GM19240 (cell line): ENCODE measurements around the gene MIEF2.
A peak's percentile ranks its signal among the peaks of the same experiment; 100 is the strongest.
"Not testable (repeated sequence)": the region's sequence is repeated elsewhere in the genome, so short reads cannot be mapped to it uniquely, and the experiment has no call there.

Experiments
- DNase-seq: peaks from one replicate; pipeline ENCODE4 v3.0.0; 2011; ENCODE audit warnings: low spot score; ENCODE audit not compliant: insufficient read length

Gene MIEF2

DNA sequence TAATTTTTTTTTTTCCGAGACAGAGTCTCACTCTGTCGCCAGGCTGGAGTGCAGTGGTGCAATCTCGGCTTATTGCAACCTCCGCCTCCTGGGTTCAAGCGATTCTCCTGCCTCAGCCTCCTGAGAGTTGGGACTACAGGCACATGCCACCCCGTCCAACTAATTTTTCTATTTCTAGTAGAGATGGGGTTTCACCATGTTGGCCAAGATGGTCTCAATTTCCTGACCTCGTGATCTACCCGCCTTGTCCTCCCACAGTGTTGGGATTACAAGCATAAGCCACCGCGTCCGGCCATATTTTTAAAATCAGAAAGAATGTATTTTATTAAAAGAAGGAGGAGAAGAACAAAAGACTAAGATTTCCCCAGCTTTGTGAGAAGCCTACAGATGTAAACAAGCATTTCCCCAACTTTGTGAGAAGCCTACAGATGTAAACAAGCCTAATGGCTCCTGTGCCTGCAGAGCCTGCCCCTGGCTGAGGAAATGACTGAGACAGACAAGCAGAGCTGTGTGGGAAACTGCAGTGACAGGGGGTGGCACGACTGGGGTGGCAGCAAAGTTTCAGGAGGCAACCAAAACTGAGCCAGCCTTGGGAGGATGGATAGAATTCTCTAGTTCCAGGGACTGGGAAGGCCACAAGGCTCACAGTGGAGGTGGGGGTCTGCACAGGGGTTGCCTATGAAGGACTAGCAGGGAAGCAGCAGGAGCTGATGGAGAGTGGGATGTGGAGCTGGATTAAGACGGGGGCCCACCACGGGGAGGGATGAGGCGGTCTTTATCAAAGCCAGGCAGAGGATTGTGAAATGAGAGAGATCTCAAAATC lies 31.5 kb downstream of the MIEF2 start:
- DNase-seq: no peak

DNA sequence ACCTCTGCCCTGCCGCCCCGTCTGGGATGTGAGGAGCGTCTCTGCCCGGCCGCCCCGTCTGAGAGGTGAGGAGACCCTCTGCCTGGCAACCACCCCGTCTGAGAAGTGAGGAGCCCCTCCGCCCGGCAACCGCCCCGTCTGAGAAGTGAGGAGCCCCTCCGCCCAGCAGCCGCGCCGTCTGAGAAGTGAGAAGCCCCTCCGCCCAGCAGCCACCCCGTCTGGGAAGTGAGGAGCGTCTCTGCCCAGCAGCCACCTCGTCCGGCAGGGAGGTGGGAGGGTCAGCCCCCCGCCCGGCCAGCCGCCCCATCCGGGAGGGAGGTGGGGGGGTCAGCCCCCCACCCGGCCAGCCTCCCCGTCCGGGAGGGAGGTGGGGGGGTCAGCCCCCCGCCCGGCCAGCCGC lies 37.6 kb downstream of the MIEF2 start:
- not testable (repeated sequence) for DNase-seq

DNA sequence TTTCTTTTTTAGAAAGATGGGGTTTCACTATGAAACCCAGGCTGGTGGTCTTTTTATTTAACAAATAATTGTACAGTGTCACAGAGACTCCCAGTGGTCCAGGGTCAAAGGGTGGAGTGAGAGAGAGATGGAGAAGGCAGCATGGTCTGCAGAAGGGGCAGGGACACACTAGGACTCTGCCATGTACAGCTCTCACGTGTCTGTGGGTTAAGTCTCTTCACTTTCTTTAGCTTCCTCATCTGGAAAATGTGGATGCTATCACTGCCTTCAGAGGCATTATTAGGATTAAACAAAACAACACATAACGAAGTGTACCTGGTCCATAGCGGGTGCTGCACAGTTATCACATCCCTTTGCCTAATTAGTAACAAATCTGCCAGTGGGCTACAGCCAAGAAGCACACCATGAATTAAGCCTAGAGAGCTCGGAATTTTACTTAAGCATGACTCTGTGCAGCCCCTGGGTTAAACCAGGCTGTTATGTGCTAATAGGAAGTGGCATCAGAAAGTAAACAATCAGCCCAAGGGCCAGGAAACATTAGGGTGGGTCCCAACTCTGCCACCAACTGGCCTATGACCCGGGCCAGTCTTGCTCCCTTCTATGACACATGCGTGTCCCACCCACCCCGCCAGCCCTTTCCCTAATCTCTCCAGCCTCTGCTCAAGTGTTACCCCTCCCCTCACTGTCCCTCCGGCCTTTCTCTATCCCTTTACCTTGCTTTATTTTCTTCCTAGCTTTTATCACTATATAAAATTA lies 40.4 kb downstream of the MIEF2 start:
- no peak for DNase-seq

DNA sequence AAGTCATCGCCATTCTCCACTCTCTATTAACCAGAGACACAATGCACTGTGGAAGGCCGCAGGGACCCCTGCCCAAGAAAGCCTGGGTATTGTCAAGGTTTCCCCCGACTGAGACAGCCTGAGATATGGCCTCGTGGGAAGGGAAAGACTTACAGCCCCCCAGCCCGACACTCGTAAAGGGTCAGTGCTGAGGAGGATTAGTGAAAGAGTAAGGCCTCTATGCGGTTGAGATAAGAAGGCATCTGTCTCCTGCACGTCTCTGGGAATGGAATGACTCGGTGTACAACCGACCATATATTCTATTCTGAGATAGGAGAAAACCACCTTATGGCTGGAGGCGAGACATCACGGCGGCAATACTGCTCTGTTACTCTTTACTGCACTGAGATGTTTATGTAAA lies 42.7 kb downstream of the MIEF2 start:
- not testable (repeated sequence) for DNase-seq

DNA sequence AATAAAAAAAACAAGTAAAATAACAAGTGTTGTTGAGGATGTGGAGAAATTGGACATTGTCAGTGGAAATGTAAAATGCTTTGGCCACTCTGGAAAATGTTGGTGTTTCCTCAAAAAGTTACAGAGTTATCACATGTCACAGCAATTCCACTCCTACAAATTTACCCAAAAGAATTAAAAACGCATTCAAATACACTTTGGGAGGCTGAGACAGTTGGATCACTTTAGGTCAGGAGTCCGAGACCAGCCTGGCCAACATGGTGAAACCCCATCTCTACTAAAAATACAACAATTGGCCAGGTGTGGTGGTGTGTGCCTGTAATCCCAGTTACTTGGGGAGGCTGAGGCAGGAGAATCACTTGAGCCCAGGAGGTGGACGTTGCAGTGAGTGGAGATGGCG lies 48.7 kb downstream of the MIEF2 start:
- no peak for DNase-seq

DNA sequence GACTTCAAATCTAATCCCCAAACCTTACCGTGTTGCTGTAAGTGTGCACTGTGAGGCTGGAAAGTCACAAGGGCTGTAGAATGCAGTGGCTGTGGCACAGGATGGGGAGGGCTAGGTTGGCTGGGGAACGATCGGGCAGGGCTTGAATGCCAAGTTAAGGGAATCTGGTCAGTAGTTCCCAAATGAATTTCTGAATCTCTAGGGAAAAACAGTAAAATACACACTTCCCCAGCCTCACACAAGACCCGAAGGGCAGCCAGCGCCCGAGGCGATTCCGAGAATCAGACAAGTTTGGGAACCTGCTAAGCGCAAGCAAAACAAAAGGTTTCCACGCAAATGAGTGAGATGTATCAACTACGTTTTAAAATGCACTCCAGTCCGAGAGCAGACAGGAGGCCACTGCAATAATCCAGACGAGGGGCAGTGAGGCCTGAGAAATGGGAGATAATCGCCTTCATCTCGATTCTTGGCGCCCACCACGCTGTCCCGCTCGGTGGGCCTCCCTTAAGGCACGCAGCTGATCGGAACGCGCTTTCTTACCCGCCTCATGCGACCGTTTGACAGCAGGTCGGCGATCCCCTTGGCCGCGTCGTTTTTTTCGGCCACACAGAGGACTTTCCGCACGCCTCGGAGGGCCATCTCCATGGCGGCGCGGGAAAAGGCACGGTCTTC lies 53.7 kb downstream of the MIEF2 start:
- no peak for DNase-seq

DNA sequence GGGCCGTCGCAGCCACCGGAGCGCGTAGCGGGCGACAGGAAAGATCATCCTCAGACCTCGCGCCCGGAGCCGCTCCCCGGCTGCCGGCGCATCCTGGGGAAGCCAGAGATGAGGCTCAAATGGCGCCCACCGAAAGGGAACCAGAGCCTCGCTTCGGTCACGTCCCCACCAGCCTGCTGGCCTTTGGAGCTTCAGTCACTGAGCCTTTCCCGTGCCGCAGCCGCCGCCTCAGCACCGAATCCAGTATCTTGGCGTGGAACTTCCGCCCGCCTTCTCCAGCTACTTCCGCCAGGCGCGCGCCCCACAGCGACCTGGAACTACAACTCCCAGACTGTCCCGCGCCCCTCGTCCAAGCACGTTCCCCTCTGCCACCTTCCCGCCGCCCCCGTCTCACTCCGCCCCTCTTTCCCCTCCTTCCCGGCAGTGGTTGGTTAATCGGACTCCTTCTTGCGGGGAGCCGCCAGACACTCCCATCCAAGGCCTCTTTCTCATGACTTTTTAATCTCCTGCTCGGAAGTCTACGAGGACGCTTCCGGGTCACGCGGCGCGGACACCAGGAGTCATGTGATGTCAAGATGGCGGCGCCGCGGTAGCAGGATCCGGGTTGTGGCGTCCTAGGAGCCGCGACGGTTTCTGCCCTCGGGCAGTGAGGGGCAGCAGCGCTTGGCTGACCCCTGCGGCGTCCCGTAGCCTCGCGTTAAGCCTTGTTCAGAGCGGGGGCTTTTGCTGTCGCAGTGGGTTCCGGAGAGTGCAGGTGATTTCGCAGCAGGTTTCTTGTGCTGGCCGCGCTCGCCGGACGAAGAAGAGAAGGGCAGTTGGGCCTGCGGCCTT lies 54.5 kb downstream of the MIEF2 start, which contains the start of the genes SMCR8 and TOP3A:
Gene SMCR8 (plus strand): TSS at position 563 of the 831 bp plus-strand sequence. CDS start 497 bp downstream, outside the sequence.
Gene TOP3A (minus strand): TSS at position 264 of the 831 bp plus-strand sequence. CDS start 216 bp downstream, at position 48.
- peak; percentile 82 for DNase-seq

DNA sequence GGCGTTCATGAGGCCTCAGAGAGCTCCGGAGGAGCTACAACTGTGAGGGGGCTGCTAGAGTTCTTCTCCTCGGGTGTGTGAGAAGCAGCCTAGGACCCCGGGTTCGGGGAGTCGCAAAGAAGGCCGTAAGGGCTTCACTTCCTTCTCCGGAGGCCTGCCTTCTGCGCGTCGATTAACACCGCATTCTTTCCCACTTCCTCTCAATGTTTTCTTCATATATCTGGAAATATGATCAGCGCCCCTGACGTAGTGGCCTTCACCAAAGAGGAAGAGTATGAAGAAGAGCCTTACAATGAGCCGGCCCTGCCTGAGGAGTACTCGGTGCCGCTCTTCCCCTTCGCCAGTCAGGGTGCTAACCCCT lies 55.1 kb downstream of the MIEF2 start:
- DNase-seq: no peak

DNA sequence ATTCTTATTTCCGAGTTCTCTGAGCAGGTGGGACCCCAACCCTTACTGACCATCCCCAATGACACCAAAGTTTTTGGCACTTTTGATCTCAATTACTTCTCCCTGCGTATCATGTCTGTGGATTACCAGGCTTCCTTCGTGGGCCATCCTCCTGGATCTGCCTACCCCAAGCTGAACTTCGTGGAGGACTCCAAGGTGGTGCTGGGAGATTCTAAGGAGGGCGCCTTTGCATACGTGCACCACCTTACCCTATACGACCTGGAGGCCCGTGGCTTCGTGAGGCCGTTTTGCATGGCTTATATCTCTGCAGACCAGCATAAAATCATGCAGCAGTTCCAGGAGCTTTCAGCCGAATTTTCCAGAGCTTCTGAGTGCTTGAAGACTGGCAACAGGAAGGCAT lies 55.5 kb downstream of the MIEF2 start:
- DNase-seq: no peak
